HG02981 (cell line): Measurements from ENCODE around the gene TCEANC2.

Source experiments
- ATAC-seq: cut with Tn5 transposase; IDR thresholded peaks from one replicate; pipeline ENCODE4 v1.9.1; 2021; ENCODE audit warnings: mild to moderate bottlenecking, moderate library complexity; ENCODE audit not compliant: unreplicated experiment

Gene TCEANC2

DNA sequence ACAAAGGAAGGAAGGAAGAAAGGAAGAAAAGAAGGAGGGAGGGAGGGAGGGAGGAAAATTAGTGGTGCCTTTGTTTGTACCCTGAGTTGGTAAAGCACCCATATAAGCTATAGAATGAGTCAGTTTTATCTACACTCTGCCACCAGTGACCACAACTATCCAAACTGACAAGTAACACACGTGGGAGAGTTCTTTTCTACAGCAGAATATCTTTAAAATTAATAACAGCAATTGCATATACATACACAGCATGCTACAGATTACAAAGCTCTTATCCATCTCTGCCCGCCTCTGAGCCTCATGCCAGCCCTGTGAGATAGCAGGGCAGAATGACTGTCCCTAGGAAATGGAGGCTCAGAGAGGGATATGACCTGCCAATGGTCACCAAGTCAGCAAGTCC, 79.1 kb downstream of the TCEANC2 start:
- ATAC-seq: no peak

DNA sequence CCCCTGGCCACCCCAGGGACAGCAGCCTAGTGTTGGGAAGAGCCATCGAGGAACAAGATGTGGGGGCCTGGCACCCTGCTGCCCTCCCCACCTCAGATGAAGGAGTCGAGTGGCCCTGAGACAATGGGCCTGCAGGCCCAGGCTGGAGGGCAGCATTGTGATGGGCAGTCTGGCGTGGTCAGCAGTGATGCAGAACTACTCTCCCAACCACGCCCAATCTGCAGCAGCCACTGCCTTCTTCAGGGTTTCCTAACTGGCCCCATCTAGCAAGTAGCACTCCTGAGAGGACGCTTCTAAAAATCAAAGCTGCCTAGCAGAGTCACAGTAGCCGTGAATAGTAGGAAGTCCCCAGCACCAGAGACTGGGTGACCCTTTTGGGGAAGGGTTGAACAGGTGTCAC, 80.9 kb downstream of the TCEANC2 start:
- ATAC-seq: no peak

DNA sequence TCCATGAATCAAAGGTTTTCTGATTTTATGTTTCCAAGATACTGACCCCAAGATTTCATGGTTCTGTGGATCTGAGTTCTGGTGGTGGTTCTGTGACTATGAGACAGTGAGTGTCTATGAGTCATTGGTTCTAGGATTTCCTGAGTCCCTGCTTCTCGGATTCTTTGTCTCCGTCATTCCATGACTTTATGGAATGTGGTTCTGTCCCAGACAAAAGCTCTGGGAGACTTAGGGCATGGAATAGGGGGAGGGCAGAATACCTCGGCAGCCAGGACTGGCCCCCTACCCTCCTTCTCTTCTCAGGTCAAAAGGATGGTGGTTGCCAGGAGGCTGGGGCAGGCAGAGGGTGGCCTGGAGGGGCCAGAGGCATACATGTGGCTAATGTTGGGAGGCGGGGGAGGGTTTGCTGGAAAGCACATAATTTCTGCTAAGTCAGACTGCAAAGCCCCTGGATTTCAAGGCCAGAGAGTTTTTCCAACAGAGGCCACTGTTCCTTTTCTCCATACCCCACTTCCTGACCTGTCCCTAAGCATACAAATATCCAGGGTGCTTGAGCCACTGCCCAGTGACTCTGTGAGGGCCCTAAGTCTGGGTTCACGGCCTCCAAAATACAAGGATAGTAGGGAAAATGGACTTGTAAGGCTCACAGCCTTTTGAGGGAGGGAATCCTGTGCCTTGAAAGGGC, 82.2 kb downstream of the TCEANC2 start:
- ATAC-seq: no peak

DNA sequence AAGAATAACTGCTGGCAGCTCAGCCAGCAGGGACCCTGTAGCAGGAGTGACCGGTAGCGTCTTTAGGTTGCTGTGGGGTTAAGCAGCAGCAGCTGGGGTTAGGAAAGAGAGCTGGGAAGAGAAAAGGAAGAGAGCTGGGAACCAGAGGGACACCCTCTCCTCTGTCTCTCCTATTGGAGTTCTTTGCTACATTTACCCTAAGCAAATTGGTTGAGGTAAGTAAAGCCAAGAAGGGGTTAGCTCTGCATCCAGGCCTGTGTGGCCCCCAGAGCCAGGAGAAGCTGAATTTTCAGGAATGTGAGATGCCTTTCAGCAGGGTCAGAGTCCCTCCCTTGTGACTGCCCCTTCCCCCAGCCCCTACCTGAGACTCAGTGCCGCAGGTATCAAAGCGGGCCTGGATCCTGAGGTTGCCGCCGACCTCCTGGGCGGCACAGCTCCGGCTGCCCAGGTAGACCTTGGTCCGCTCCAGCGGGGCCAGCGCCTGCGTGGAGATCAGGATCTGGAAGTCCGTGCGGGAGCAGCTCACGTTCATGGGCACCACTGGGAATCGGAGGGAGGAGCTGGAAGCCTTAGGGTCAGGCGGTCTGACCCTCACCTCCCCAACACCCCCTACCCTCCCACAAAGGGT, 83.0 kb downstream of the TCEANC2 start:
- ATAC-seq: no peak

GRCh38 chr1:54136963-54137533, 83.6 kb downstream of the TCEANC2 start:
- no peak for ATAC-seq

DNA sequence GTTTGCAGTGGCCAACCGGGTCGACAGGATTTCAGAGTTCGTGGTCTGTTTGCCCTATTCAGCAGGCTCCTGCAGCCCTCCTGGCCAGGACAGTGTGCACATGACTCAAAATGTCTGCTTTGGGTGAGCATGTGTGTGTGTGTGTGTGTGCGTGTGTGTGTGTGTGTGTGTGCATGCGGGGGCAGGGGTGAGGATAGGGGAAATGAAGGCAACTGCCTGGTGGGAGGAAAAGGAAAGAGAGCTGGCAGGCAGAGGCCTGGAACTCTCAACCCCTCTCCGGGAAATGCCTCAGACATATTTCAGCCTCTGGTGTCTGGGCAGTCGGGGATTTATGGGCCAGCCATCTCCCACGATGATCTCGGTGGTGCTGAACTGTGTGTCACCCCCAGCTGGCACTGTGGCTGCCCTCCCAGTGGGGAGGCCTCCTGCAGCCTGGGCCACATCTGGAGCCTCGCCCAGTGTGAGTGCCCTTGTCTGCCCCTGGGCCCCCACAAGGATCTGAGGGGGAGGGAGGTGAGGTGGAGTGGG, 84.2 kb downstream of the TCEANC2 start:
- ATAC-seq: no peak

DNA sequence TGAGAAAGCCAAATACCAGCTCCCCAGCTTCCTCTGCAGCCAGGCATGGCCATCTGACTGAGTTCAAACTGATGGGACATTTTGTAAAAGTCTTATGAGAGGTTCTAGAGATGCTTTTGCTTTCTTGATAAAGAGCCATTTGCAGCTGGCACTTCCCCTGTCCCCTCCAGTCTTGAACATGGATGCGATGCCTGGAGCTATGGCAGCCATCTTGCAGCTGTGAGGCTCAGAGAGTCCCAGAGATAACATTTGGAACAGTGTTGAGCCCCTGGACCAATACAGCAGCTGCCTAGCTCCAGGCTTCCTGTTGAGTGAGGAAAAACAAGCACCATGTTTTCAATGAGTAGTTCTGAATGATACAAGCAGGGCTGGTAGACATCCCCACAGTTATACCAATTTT, 85.6 kb downstream of the TCEANC2 start:
- no peak for ATAC-seq

- ATAC-seq: no peak
Observed at GRCh38 chr1:54139711-54140110, 86.3 kb downstream of the TCEANC2 start.

GRCh38 chr1:54142146-54142900, 88.9 kb downstream of the TCEANC2 start:
- ATAC-seq: no peak

- no peak for ATAC-seq
Observed at GRCh38 chr1:54144366-54144765, 91.0 kb downstream of the TCEANC2 start.

DNA sequence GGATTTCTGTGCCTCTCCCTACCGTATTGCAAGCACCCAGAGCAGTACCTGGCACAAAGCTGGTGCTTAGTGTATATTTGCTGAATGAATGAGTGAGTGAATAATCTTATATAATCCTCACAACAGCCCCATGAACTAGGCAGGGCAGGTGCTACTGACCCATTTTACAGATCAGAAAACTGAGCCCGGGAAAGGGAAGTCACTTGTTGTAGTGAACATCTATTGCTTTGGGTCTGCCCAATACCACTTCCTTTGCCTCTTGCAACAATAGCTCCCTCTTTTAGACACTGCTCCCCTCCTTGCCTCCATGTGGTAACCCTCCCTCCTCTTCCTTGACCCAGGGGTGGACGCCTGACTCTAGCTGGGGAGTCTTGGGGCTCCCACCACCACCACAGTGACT, 96.3 kb downstream of the TCEANC2 start:
- ATAC-seq: no peak

- ATAC-seq: no peak
Observed at GRCh38 chr1:54151013-54151412, 97.6 kb downstream of the TCEANC2 start.

DNA sequence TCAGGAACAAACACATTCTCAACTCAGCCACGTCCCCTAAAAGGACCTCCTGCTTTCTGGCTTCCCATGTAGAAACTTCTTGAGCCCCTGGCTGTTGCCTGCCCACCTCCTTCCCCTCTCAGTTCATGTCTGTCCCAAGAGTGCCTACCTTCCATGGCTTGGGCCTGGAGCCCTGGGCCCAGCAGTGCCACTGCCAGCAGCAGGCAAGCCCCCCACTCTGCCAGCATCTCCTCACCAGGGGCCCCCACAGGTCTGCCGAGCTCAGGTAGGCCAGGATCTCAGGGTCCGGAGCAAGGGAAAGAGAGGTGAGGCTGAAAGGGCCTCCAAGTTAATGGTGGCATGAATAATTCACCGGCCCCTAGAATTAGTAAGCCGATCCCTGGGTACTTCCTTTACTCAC, 99.3 kb downstream of the TCEANC2 start, which contains the start of gene CDCP2:
TSS of gene CDCP2 (minus strand) at position 305 of the 400 bp plus-strand sequence. CDS start at position 227, 78 bp downstream.
- ATAC-seq: no peak

DNA sequence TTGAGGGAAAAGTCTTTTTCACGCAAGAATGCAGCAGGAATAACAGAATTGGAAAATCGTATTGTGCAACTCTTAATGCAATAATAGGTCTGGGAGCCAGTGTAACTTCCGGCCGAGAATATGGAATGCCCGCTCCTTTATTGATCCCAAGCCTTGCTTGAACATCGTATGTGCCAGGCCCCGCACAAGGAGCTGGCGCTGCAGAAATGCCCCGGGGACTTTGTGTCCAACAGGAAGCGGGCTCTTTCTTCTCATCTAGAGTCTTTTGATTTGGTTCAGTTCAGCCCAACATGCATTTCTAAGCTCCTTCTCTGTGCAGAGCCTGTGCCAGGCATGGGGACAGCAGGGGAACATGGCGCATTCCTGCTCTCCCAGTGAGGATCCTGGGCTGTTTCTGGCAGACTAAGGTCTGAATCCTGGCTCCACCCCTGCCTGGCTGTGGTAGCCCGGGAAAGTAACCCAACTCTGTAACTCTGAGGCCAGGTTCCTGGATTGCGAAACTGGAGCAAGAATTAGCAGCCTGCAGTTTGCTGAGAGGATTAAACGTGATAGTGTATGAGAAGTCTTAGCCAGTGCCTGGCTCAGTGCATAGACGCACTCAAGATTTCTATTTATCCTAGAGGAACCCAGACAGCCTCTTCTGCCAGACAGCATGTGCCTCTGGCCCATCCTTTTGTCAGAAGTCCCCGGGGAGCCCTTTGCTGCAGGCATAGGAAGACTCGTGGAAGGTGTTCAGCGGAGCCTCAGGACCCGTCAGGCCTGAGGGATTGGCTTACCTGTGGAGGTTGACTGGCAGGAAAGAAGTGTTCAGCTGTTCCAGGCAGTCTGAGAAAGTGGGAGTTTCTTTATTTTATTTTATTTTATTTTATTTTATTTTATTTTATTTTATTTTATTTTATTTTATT, 100.4 kb downstream of the TCEANC2 start:
- no peak for ATAC-seq
